NK-92 (cell line): Measurements from ENCODE around the gene GET4.
"Not testable (repeated sequence)": the region's sequence is repeated elsewhere in the genome, so short reads cannot be mapped to it uniquely, and the experiment has no call there.

Experiments used
- DNase-seq: peaks from one replicate; lab custom pipeline; 2025; ENCODE audit not compliant: unreplicated experiment; lab: John Stamatoyannopoulos, UW

GET4 gene

GRCh38 chr7:868189-868486 is 8.2 kb upstream of the GET4 start:
- no peak for DNase-seq

DNA sequence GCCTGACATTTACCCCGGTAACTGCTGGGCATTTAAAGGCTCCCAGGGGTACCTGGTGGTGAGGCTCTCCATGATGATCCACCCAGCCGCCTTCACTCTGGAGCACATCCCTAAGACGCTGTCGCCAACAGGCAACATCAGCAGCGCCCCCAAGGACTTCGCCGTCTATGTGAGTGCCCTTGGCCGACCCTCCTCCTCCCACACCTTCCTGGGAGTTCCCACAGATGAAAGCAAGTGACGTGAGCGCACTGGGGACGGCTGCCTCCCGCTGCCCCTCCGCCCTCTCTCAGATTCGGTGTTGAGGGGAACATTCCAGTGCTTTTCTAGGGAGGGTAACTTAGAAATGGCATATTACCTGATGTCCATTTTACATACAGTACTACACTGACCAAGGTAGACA is 7.0 kb upstream of the GET4 start:
- no peak for DNase-seq

GRCh38 chr7:871900-872537 is 4.3 kb upstream of the GET4 start:
- no peak for DNase-seq

DNA sequence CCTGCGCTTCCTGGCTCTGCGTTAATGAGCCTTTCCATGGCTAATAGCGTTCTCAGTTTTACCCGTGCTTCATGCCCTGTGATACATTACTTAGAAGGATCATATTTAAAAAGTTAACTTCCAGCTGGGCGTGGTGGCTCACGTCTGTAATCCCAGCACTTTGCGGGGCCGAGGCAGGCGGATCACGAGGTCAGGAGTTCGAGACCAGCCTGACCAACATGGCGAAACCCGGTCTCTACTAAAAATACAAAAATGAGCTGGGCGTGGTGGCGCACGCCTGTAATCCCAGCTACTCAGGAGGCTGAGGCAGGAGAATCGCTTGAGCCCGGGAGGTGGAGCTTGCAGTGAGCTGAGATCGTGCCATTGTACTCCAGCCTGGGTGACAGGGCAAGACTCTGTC is 3.7 kb upstream of the GET4 start:
- DNase-seq: not testable (repeated sequence)

DNA sequence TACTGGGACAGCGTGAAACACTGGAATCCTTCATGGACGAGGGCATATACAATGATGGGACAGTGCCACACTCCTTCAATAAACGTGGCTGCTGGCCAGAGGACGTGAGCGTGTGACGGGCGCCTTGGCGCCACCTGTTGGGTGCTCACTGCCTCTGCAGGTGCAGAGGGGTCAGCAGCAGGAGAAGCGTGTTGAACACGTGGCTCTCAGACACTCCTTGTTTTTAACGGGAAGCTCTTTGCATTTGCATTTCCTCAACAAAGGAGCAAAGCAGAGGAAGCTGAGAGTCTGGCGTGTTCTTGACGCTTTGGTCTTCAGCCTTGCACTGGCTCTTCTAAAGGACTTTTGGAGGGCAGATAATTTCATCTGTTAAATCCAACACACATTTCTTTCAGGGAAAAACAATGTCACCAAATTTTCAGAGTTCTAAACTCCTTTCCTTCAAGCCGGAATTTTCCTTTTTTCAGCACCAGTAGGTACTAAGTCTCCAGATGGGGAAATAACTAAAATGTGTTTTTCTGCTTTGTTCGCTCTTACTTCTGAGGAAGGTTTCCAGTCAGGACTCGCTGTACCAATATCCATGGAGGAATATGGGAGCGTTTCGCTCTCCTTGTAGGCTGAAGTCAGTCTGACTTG is 2.9 kb upstream of the GET4 start:
- no peak for DNase-seq

- no peak for DNase-seq
These were observed 2.2 kb upstream of the GET4 start for GRCh38 chr7:874031-874749.

DNA sequence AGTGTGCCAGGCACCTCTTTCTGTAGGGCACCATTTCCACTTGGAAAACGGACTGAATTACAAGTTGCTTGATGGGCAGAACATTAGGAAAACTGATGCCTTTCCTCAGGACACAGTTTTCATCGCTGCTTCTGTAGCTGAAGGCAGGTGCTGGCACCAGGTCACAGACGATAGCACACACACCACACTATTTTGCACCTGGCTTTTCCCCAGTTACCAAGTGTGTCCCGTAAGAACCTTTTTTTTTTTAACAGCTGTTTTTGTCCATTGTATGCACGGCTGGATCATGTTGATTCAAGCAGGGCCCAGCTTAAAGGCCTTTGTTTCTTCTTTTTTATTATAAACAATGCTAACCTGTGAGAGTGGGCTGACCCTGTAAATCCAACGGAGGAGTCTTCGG is 1.3 kb upstream of the GET4 start:
- DNase-seq: no peak

- no peak for DNase-seq
These were observed 778 bp upstream of the GET4 start for GRCh38 chr7:875476-876076.

- DNase-seq: no peak
These were observed 588 bp downstream of the GET4 start for GRCh38 chr7:876972-877311.

- no peak for DNase-seq
These were observed 1.2 kb downstream of the GET4 start for GRCh38 chr7:877312-878232.

DNA sequence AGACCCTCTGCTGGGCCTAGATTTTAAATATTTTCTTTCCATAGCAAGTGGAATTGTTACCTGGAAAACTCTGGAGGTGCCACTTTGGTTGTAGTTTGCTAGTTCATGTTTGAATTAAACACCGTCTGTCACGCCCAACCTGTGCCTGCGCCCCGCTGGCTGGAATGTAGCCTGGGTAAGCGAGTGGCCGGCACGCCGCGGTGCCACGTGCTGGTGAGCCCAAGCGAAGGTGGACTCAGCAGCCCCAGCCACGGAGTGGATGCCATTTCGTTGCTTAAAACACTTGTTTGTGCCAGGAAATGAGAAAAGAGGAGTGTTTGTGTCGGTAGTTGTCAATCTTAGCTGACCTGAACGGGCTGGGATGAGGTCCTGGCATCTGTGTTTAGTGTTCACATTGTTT is 2.7 kb downstream of the GET4 start:
- no peak for DNase-seq

GRCh38 chr7:879706-880105 is 3.4 kb downstream of the GET4 start:
- no peak for DNase-seq

DNA sequence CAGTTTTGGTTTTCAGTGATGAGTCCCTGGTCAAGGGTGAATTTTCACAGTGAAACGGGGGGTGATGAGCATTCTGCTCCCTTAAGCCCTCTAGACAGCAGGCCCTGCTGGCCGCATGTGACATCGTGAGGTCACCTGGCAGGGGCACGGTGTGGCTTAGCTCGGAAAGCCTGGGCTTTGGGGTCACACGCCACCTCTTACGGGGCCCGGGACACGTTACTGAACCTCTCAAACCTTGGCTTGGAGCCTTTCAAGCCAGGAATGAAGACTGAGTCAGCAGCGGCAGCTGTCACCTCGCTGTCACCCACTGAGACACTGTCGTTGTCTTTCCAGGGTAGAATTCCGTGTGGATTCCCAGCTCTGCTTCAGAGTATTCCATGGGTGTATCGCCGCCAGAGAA is 4.1 kb downstream of the GET4 start:
- no peak for DNase-seq

DNA sequence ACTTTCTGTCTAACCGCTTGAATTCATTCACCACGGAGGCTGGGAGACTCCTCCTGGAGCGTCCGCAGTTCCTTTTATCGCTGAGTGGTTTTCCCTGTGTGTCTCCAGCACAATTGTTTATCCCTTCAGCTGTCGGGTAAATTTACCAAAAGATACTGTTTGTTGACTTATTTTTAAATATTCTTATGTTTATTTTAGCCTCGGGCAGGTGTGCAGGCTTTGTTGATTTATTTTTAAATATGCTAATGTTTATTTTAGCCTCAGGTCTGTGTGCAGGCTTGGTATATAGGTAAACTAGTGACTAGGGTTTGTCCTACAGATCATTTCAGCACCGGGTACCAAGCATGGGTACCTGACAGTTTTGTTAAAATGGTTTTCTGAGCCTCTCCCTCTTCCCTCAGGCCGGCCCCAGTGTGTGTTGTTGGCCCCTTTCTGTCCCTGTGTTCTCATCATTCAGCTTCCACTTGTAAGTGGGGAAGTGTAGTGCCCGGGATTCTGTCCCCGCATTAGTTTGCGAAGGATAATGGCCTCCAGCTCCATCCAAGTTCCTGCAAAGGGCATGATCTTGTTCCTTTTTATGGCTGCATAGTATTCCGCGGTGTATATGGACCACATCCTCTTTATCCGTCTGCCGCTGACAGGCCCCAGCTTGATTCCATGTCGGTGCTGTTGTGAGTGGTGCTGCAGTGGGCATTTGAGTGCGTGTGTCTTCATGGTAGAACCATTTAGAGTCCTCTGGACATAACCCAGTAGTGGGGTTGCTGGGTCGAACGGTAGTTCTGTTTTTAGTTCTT is 5.3 kb downstream of the GET4 start:
- no peak for DNase-seq

DNA sequence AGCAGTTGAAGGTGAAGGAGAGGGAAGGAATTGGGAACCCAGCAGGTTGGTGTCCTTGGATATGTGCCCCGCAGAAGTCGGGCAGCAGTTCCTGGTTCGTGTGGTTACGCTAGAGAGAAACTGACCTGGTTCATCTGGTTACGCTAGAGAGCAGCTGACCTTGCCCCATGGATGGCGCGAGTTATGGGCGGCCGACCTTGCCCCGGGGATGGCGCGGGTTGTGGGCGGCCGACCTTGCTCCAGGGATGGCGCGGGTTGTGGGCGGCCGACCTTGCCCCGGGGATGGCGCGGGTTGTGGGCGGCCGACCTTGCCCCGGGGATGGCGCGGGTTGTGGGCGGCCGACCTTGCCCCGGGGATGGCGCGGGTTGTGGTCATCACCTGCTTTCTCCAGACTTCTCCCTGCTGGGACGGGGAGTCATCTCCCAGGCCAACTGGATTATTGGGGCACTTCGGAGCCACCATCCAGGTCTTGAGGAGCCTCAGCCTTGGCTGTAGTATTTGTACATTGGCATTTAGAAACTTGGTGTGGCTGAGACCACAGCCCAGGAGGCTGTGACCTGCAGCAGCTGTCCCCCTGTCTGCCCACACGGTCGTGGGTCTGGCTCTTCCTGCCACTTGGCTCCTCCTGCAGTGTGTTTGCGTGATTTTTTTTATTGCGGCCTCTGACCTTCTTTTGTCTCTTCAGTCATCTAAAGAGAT is 6.1 kb downstream of the GET4 start:
- DNase-seq: no peak

GRCh38 chr7:883055-884021 is 7.0 kb downstream of the GET4 start:
- DNase-seq: no peak

GRCh38 chr7:884191-885003 is 8.0 kb downstream of the GET4 start:
- no peak for DNase-seq
